B cell (primary cell): ENCODE data around the gene CTNNA1. TPM values are rescaled to one million over a fixed set of nuclear protein-coding genes. Genes with fewer than 3 reads are reported as not detected.

Experiments used
- ATAC-seq: fragments of 200-7000 bp; cut with Tn5 transposase; one replicate; pipeline ENCODE4 v1.10.0; 2021; ENCODE audit warnings: low read depth, mild to moderate bottlenecking, moderate number of reproducible peaks, moderate library complexity
- CTCF ChIA-PET: fragments of 350-600 bp; sonication (Branson Sonifier 250); formaldehyde crosslinking; loops from one replicate; lab custom pipeline; 2021; ENCODE audit warnings: antibody characterized with exemption, inconsistent platforms; lab: Charles Lee
- POLR2A ChIA-PET: fragments of 350-600 bp; sonication (Branson Sonifier 250); formaldehyde crosslinking; loops from one replicate; lab custom pipeline; 2021; ENCODE audit warnings: antibody characterized with exemption; lab: Charles Lee
- DNase-seq: peaks from one replicate; pipeline ENCODE4 v3.0.0; 2013
- H2AFZ ChIP-seq: 2 replicates; pipeline ENCODE4 v1.6.1; 2012; ENCODE audit warnings: mild to moderate bottlenecking, low read depth, low read length; ENCODE audit not compliant: insufficient read depth, poor library complexity, severe bottlenecking
- H3K27ac ChIP-seq, 2 donors: 1 replicate in 1 of 2; 2 replicates in 1 of 2; pipeline ENCODE4 v1.5.1; 2012 to 2013; ENCODE audit warnings: low read length in 2 of 2, mild to moderate bottlenecking in 2 of 2, moderate library complexity in 1 of 2
- H3K27me3 ChIP-seq, 4 experiments: fragments of 200-600 bp in 1 of 4; sonication (generic) in 1 of 4; replicated peaks in 1 of 4; 1 replicate in 2 of 4; 2 replicates in 2 of 4; pipeline versions ENCODE4 v1.6.1 to v1.7.0; 2013 to 2016; ENCODE audit warnings: low read length in 3 of 4, mild to moderate bottlenecking in 2 of 4, mixed read lengths in 1 of 4, moderate library complexity in 1 of 4; ENCODE audit not compliant: insufficient read depth in 4 of 4, control insufficient read depth in 3 of 4; ENCODE audit errors: control extremely low read depth in 1 of 4
- H3K36me3 ChIP-seq, 2 experiments: replicated peaks in 1 of 2; 1 replicate in 1 of 2; 2 replicates in 1 of 2; pipeline versions ENCODE4 v1.6.1 to v1.7.1; 2013; ENCODE audit warnings: low read length in 1 of 2; ENCODE audit not compliant: insufficient read depth in 2 of 2, control insufficient read depth in 1 of 2; ENCODE audit errors: control extremely low read depth in 1 of 2, extremely low read depth in 1 of 2
- H3K4me1 ChIP-seq, 2 donors: fragments of 200-600 bp in 1 of 2; sonication (generic) in 1 of 2; 1 replicate in 1 of 2; 2 replicates in 1 of 2; pipeline versions ENCODE4 v1.5.1 to v1.6.1; 2013 to 2017; ENCODE audit warnings: low read length in 2 of 2; ENCODE audit not compliant: control insufficient read depth in 2 of 2, insufficient read depth in 2 of 2
- H3K4me2 ChIP-seq: replicated peaks from 2 replicates; pipeline ENCODE3; 2012; ENCODE audit warnings: mild to moderate bottlenecking, low read depth, low read length; ENCODE audit not compliant: poor library complexity, severe bottlenecking
- H3K4me3 ChIP-seq, 5 experiments: fragments of 200-600 bp in 1 of 5; sonication (generic) in 1 of 5; 1 replicate in 3 of 5; 2 replicates in 2 of 5; pipeline versions ENCODE4 v1.5.1 to v1.7.0; 2011 to 2016; ENCODE audit warnings: low read length in 4 of 5, mild to moderate bottlenecking in 4 of 5, low read depth in 2 of 5, control low read depth in 1 of 5, moderate library complexity in 1 of 5; ENCODE audit not compliant: insufficient read depth in 1 of 5; ENCODE audit errors: control extremely low read depth in 1 of 5, extremely low read depth in 1 of 5
- H3K79me2 ChIP-seq: fragments of 200-600 bp; sonication (generic); one replicate; pipeline ENCODE4 v1.6.0; 2016; ENCODE audit warnings: low read length; ENCODE audit not compliant: control insufficient read depth, insufficient read depth
- H3K9ac ChIP-seq: fragments of 200-600 bp; sonication (generic); 2 replicates; pipeline ENCODE4 v1.6.1; 2017; ENCODE audit warnings: mild to moderate bottlenecking, low read length, moderate library complexity
- H3K9me3 ChIP-seq, 3 donors: one replicate each; pipeline versions ENCODE4 v1.6.1 to v1.7.1; 2013; ENCODE audit warnings: low read length in 2 of 3; ENCODE audit not compliant: control insufficient read depth in 2 of 3, insufficient read depth in 1 of 3; ENCODE audit errors: control extremely low read depth in 1 of 3
- H4K20me1 ChIP-seq: 2 replicates; pipeline ENCODE4 v1.6.0; 2012; ENCODE audit warnings: mild to moderate bottlenecking, low read length; ENCODE audit not compliant: insufficient read depth, control insufficient read depth, poor library complexity, severe bottlenecking
- H3K27ac Mint-ChIP-seq: one replicate; pipeline ENCODE4 v1.8.0; 2021; ENCODE audit warnings: mixed read lengths
- H3K27me3 Mint-ChIP-seq: one replicate; pipeline ENCODE4 v1.8.0; 2021; ENCODE audit warnings: mixed read lengths
- H3K4me1 Mint-ChIP-seq: one replicate; pipeline ENCODE4 v1.8.0; 2021; ENCODE audit warnings: mixed read lengths
- H3K4me3 Mint-ChIP-seq: one replicate; pipeline ENCODE4 v1.8.0; 2021; ENCODE audit warnings: mixed read lengths
- H3K9me3 Mint-ChIP-seq: one replicate; pipeline ENCODE4 v1.8.0; 2022; ENCODE audit warnings: mixed read lengths; ENCODE audit not compliant: insufficient read depth
- EZH2 ChIP-seq: IDR thresholded peaks from 2 replicates; pipeline ENCODE4 v1.6.1; 2012; ENCODE audit warnings: borderline replicate concordance, low read depth, mild to moderate bottlenecking, moderate library complexity, low read length; ENCODE audit not compliant: insufficient read depth, poor library complexity, severe bottlenecking
- WGBS: methylation state at CpG from one replicate; pipeline ENCODE4 v1.1.5; 2013; ENCODE audit warnings: missing lambda C conversion rate; ENCODE audit not compliant: insufficient coverage; 5-methylcytosine and 5-hydroxymethylcytosine counted together
- intact Hi-C: fragments of 100-400 bp; cut with micrococcal nuclease; formaldehyde crosslinking; loops from one replicate; pipeline ENCODE4 v1.10.0; 2022
- polyA plus RNA-seq: library from polyadenylated mRNA; depleted of rRNA; stranded (reverse); fragments of >200 nt; gene quantifications from 2 replicates; pipeline ENCODE4 v1.2.3, GENCODE V29; 2012
- total RNA-seq, 2 donors: library from RNA; stranded (reverse); fragments of 120-200 nt in 1 of 2; gene quantifications; 1 replicate in 1 of 2; 2 replicates in 1 of 2; pipeline versions ENCODE4 v1.2.3 to v1.2.4, GENCODE V29; 2013 to 2022
- TF ChIP-seq, protein P1 (sequence below): fragments of 200-600 bp; IDR thresholded peaks from one replicate; pipeline ENCODE4 v1.8.0; 2022; ENCODE audit warnings: antibody characterized with exemption, mild to moderate bottlenecking

CTNNA1 gene
- total and polyA plus RNA-seq, 2 donors (not counting 1 experiment from before 2014, with no cell fraction given), result 22.7 to 96.0 TPM

- Mint-ChIP-seq H3K9me3 (no peaks in the 10 kb centered on the region), H3K4me3 (no peak overlapping the region), H3K4me1 (no peaks in the 10 kb centered on the region), H3K27ac (no peak overlapping the region), H3K27me3 (no peaks in the 10 kb centered on the region)
- Histone ChIP-seq H3K79me2 (no peaks in the 10 kb centered on the region), H3K4me2 (no peak overlapping the region), H3K4me1 (no peaks in the 10 kb centered on the region), H4K20me1 (no peaks in the 10 kb centered on the region), H3K9me3 (no peaks in the 10 kb centered on the region), H3K9ac (no peak overlapping the region), H3K27ac (no peak overlapping the region), H3K36me3 (peaks cover 0 to 6% of the 10 kb centered on the region in 2 experiments), H3K27me3 (no peaks in the 10 kb centered on the region), H3K4me3 (no peak overlapping the region), H2AFZ (no peak overlapping the region)
- ChIA-PET CTCF (interaction anchor here (0.7 kb wide), 1 partner anchor 92 kb away, joined by 3 read pairs; no protein-coding TSS in a partner anchor), POLR2A (no interaction called here)
- ATAC-seq (no peak), DNase-seq (no peak)
- TF ChIP-seq, protein P1, sequence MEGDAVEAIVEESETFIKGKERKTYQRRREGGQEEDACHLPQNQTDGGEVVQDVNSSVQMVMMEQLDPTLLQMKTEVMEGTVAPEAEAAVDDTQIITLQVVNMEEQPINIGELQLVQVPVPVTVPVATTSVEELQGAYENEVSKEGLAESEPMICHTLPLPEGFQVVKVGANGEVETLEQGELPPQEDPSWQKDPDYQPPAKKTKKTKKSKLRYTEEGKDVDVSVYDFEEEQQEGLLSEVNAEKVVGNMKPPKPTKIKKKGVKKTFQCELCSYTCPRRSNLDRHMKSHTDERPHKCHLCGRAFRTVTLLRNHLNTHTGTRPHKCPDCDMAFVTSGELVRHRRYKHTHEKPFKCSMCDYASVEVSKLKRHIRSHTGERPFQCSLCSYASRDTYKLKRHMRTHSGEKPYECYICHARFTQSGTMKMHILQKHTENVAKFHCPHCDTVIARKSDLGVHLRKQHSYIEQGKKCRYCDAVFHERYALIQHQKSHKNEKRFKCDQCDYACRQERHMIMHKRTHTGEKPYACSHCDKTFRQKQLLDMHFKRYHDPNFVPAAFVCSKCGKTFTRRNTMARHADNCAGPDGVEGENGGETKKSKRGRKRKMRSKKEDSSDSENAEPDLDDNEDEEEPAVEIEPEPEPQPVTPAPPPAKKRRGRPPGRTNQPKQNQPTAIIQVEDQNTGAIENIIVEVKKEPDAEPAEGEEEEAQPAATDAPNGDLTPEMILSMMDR, result no peak
- TF ChIP-seq EZH2, result no peak
- intact Hi-C loops, result no loop called here
- WGBS, result 100% methylated on average over 3 of the region's 5 CpGs
Observed at GRCh38 chr5:138938526-138938925, 185.3 kb downstream of the CTNNA1 start.

GRCh38 chr5:138942066-138942465 lies 188.8 kb downstream of the CTNNA1 start:
- H4K20me1 ChIP-seq, result no peaks in the 10 kb centered on the region
- ATAC-seq (no peak), DNase-seq (no peak)
- H3K4me2 ChIP-seq, result no peak overlapping the region
- no peak for TF ChIP-seq EZH2
- TF ChIP-seq, protein P1, result no peak
- Mint-ChIP-seq H3K27ac (no peak overlapping the region), H3K27me3 (no peaks in the 10 kb centered on the region), H3K9me3 (no peaks in the 10 kb centered on the region), H3K4me3 (no peak overlapping the region), H3K4me1 (no peaks in the 10 kb centered on the region)
- H3K9ac ChIP-seq, result no peak overlapping the region
- no peak overlapping the region for H3K4me3 ChIP-seq
- H3K9me3 ChIP-seq, result no peaks in the 10 kb centered on the region
- WGBS, result no CpG with 5 or more reads among the region's 2 CpGs
- no peaks in the 10 kb centered on the region for H3K79me2 ChIP-seq
- H2AFZ ChIP-seq, result no peak overlapping the region
- H3K4me1 ChIP-seq, result no peaks in the 10 kb centered on the region
- ChIA-PET CTCF (no interaction called here), POLR2A (no interaction called here)
- H3K36me3 ChIP-seq, result peaks cover 0 to 10% of the 10 kb centered on the region in 2 experiments
- H3K27ac ChIP-seq, result no peak overlapping the region
- no peaks in the 10 kb centered on the region for H3K27me3 ChIP-seq
- intact Hi-C loops, result no loop called here
